Activated T-cell treated with anti-CD3 and anti-CD28 coated beads, Interleukin-2, amount 50 U/mL, for 4 hours (primary cell): ENCODE data around the gene CUL3. TPM values are rescaled to one million over a fixed set of nuclear protein-coding genes. Genes with fewer than 3 reads are reported as not detected.

Experiments
- ATAC-seq, 2 donors: fragments of 200-7000 bp; cut with Tn5 transposase; one replicate each; pipeline ENCODE4 v1.10.0; 2021
- DNase-seq: peaks from one replicate; pipeline ENCODE4 v3.0.0-alpha.2; 2020
- H3K27me3 Mint-ChIP-seq: one replicate; pipeline ENCODE4 v1.8.0; 2021; ENCODE audit warnings: low read depth, mixed read lengths
- H3K36me3 Mint-ChIP-seq: one replicate; pipeline ENCODE4 v1.8.0; 2022; ENCODE audit warnings: mixed read lengths; ENCODE audit not compliant: insufficient read depth
- H3K4me1 Mint-ChIP-seq: one replicate; pipeline ENCODE4 v1.8.0; 2021; ENCODE audit warnings: low read depth, mixed read lengths
- H3K4me3 Mint-ChIP-seq: one replicate; pipeline ENCODE4 v1.8.0; 2021; ENCODE audit warnings: mild to moderate bottlenecking, moderate library complexity, mixed read lengths
- H3K9me3 Mint-ChIP-seq: one replicate; pipeline ENCODE4 v1.8.0; 2021; ENCODE audit warnings: mixed read lengths
- total RNA-seq, 3 donors: library from RNA; stranded (reverse); gene quantifications; one replicate each; pipeline ENCODE4 v1.2.1, GENCODE V29; 2021

CUL3 gene
- total RNA-seq, 3 donors from 2014 or later: 83.4 to 88.8 (median 85.2) TPM

DNA sequence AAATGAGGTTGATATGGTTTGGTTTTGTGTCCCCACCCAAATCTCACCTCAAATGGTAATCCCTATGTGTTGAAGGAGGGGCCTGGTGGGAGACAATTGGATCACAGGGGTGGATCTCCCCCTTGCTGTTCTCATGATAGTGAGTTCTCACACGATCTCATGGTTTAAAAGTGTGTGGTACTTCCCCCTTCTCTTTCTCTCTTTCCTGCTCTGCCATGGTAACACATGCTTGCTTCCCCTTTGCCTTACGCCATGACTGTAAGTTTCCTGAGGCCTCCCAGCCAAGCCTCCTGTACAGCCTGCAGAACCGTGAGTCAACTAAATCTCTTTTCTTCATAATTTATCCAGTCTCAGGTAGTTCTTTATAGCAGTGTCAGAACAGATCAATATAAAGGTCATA is 158.5 kb downstream of the CUL3 start:
- ATAC-seq (no peak), DNase-seq (no peak)
- Mint-ChIP-seq H3K36me3 (no peaks in the 10 kb centered on the region), H3K4me1 (no peaks in the 10 kb centered on the region), H3K27me3 (peaks cover 7% of the 10 kb centered on the region), H3K9me3 (peaks cover 6% of the 10 kb centered on the region), H3K4me3 (no peak overlapping the region)

GRCh38 chr2:224421065-224421464 is 164.1 kb downstream of the CUL3 start:
- no peak for DNase-seq
- no peaks in the 10 kb centered on the region for H3K4me1 Mint-ChIP-seq
- H3K27me3 Mint-ChIP-seq: peaks cover 8% of the 10 kb centered on the region
- H3K4me3 Mint-ChIP-seq: no peak overlapping the region
- ATAC-seq: no peak
- no peaks in the 10 kb centered on the region for H3K36me3 Mint-ChIP-seq
- peaks cover 3% of the 10 kb centered on the region for H3K9me3 Mint-ChIP-seq

Other genes starting within 250 kb of the CUL3 start
- under 1 TPM in 1 of 3 donors, not detected in 2; 0.19 TPM for gene FAM124B, start 183.3 kb downstream of the CUL3 start, total RNA-seq
- not detected for gene CCDC195, start 131.0 kb upstream of the CUL3 start, total RNA-seq